ENCODE data around the gene FOXI1.

FOXI1 gene

DNA sequence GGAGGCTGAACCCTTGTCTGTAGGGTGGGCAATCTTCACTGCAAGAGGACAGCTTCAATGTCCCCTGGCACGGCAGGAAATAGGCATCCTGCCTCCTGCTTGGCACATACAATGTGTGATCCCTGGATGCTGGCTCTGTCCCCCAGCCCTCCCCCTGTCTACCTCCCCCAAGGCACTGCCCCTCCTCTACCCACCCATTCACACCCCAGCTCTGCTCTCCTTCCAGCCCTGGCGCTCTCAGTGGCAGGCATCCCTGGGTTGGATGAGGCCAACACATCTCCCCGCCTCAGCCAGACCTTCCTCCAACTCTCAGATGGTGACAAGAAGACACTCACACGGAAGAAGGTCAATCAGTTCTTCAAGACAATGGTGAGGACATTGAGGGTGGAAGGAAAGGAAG, 24.1 kb upstream of the FOXI1 start:
- H3K4me3 ChIP-seq (ENCODE audit: low read depth, low read length) = no peak overlapping the region
- no peaks in the 10 kb centered on the region for H3K36me3 ChIP-seq (ENCODE audit: control insufficient read depth in 2 of 2, insufficient read depth in 1 of 2, low read length in 2 of 2)
- no peaks in the 10 kb centered on the region for H3K4me1 ChIP-seq (ENCODE audit: control insufficient read depth, insufficient read depth, low read length)
- ChIA-PET CTCF (interaction anchor here (0.6 to 5.2 kb wide), 2 partner anchors 11 to 193 kb away, joined by 3 to 31 read pairs; no protein-coding TSS in a partner anchor), POLR2A (no interaction called here)
- H3K9me3 ChIP-seq (ENCODE audit: control insufficient read depth, insufficient read depth, low read depth, low read length) = no peaks in the 10 kb centered on the region
- TF ChIP-seq ZBTB48 (tag by site-specific recombination; IDR thresholded peaks at IDR 0.05) = no peak
- TF ChIP-seq, protein P1, sequence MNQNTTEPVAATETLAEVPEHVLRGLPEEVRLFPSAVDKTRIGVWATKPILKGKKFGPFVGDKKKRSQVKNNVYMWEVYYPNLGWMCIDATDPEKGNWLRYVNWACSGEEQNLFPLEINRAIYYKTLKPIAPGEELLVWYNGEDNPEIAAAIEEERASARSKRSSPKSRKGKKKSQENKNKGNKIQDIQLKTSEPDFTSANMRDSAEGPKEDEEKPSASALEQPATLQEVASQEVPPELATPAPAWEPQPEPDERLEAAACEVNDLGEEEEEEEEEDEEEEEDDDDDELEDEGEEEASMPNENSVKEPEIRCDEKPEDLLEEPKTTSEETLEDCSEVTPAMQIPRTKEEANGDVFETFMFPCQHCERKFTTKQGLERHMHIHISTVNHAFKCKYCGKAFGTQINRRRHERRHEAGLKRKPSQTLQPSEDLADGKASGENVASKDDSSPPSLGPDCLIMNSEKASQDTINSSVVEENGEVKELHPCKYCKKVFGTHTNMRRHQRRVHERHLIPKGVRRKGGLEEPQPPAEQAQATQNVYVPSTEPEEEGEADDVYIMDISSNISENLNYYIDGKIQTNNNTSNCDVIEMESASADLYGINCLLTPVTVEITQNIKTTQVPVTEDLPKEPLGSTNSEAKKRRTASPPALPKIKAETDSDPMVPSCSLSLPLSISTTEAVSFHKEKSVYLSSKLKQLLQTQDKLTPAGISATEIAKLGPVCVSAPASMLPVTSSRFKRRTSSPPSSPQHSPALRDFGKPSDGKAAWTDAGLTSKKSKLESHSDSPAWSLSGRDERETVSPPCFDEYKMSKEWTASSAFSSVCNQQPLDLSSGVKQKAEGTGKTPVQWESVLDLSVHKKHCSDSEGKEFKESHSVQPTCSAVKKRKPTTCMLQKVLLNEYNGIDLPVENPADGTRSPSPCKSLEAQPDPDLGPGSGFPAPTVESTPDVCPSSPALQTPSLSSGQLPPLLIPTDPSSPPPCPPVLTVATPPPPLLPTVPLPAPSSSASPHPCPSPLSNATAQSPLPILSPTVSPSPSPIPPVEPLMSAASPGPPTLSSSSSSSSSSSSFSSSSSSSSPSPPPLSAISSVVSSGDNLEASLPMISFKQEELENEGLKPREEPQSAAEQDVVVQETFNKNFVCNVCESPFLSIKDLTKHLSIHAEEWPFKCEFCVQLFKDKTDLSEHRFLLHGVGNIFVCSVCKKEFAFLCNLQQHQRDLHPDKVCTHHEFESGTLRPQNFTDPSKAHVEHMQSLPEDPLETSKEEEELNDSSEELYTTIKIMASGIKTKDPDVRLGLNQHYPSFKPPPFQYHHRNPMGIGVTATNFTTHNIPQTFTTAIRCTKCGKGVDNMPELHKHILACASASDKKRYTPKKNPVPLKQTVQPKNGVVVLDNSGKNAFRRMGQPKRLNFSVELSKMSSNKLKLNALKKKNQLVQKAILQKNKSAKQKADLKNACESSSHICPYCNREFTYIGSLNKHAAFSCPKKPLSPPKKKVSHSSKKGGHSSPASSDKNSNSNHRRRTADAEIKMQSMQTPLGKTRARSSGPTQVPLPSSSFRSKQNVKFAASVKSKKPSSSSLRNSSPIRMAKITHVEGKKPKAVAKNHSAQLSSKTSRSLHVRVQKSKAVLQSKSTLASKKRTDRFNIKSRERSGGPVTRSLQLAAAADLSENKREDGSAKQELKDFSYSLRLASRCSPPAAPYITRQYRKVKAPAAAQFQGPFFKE (tag by site-specific recombination; IDR thresholded peaks at IDR 0.05; ENCODE audit: borderline replicate concordance) = no peak
- TF ChIP-seq, protein P2, sequence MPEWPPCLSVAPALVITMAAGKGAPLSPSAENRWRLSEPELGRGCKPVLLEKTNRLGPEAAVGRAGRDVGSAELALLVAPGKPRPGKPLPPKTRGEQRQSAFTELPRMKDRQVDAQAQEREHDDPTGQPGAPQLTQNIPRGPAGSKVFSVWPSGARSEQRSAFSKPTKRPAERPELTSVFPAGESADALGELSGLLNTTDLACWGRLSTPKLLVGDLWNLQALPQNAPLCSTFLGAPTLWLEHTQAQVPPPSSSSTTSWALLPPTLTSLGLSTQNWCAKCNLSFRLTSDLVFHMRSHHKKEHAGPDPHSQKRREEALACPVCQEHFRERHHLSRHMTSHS (tag by site-specific recombination; IDR thresholded peaks at IDR 0.05) = no peak
- no peak for TF ChIP-seq ZNF768 (tag by site-specific recombination; IDR thresholded peaks at IDR 0.05)
- TF ChIP-seq ZNF658 (tag by site-specific recombination; IDR thresholded peaks at IDR 0.05) = no peak
- TF ChIP-seq, protein P3, sequence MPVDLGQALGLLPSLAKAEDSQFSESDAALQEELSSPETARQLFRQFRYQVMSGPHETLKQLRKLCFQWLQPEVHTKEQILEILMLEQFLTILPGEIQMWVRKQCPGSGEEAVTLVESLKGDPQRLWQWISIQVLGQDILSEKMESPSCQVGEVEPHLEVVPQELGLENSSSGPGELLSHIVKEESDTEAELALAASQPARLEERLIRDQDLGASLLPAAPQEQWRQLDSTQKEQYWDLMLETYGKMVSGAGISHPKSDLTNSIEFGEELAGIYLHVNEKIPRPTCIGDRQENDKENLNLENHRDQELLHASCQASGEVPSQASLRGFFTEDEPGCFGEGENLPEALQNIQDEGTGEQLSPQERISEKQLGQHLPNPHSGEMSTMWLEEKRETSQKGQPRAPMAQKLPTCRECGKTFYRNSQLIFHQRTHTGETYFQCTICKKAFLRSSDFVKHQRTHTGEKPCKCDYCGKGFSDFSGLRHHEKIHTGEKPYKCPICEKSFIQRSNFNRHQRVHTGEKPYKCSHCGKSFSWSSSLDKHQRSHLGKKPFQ (tag by site-specific recombination; IDR thresholded peaks at IDR 0.05) = no peak
- no peak for TF ChIP-seq ZBTB7A (tag by site-specific recombination; IDR thresholded peaks at IDR 0.05; ENCODE audit: low read depth)
- TF ChIP-seq ZNF560 (tag by site-specific recombination; IDR thresholded peaks at IDR 0.05; ENCODE audit: borderline replicate concordance) = no peak
- no peak for TF ChIP-seq ZNF791 (tag by site-specific recombination; IDR thresholded peaks at IDR 0.05)
- TF ChIP-seq, protein P4, sequence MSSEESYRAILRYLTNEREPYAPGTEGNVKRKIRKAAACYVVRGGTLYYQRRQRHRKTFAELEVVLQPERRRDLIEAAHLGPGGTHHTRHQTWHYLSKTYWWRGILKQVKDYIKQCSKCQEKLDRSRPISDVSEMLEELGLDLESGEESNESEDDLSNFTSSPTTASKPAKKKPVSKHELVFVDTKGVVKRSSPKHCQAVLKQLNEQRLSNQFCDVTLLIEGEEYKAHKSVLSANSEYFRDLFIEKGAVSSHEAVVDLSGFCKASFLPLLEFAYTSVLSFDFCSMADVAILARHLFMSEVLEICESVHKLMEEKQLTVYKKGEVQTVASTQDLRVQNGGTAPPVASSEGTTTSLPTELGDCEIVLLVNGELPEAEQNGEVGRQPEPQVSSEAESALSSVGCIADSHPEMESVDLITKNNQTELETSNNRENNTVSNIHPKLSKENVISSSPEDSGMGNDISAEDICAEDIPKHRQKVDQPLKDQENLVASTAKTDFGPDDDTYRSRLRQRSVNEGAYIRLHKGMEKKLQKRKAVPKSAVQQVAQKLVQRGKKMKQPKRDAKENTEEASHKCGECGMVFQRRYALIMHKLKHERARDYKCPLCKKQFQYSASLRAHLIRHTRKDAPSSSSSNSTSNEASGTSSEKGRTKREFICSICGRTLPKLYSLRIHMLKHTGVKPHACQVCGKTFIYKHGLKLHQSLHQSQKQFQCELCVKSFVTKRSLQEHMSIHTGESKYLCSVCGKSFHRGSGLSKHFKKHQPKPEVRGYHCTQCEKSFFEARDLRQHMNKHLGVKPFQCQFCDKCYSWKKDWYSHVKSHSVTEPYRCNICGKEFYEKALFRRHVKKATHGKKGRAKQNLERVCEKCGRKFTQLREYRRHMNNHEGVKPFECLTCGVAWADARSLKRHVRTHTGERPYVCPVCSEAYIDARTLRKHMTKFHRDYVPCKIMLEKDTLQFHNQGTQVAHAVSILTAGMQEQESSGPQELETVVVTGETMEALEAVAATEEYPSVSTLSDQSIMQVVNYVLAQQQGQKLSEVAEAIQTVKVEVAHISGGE (tag by site-specific recombination; conservative IDR thresholded peaks at IDR 0.05; ENCODE audit: low read depth) = no peak
- TF ChIP-seq ZBTB21 (tag by site-specific recombination; IDR thresholded peaks at IDR 0.05) = no peak
- TF ChIP-seq, protein P5, sequence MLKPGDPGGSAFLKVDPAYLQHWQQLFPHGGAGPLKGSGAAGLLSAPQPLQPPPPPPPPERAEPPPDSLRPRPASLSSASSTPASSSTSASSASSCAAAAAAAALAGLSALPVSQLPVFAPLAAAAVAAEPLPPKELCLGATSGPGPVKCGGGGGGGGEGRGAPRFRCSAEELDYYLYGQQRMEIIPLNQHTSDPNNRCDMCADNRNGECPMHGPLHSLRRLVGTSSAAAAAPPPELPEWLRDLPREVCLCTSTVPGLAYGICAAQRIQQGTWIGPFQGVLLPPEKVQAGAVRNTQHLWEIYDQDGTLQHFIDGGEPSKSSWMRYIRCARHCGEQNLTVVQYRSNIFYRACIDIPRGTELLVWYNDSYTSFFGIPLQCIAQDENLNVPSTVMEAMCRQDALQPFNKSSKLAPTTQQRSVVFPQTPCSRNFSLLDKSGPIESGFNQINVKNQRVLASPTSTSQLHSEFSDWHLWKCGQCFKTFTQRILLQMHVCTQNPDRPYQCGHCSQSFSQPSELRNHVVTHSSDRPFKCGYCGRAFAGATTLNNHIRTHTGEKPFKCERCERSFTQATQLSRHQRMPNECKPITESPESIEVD (tag by site-specific recombination; IDR thresholded peaks at IDR 0.05) = no peak
- TF ChIP-seq, protein P6, sequence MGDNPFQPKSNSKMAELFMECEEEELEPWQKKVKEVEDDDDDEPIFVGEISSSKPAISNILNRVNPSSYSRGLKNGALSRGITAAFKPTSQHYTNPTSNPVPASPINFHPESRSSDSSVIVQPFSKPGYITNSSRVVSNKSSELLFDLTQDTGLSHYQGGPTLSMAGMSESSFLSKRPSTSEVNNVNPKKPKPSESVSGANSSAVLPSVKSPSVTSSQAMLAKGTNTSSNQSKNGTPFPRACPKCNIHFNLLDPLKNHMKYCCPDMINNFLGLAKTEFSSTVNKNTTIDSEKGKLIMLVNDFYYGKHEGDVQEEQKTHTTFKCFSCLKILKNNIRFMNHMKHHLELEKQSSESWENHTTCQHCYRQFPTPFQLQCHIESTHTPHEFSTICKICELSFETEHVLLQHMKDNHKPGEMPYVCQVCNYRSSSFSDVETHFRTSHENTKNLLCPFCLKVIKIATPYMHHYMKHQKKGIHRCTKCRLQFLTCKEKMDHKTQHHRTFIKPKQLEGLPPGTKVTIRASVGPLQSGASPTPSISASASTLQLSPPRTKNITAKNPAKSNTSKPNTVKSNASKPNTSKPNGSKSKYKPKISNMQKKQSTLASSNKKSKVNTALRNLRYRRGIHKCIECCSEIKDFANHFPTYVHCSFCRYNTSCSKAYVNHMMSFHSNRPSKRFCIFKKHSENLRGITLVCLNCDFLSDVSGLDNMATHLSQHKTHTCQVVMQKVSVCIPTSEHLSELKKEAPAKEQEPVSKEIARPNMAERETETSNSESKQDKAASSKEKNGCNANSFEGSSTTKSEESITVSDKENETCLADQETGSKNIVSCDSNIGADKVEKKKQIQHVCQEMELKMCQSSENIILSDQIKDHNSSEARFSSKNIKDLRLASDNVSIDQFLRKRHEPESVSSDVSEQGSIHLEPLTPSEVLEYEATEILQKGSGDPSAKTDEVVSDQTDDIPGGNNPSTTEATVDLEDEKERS (tag by site-specific recombination; IDR thresholded peaks at IDR 0.05) = no peak
- H3K27ac ChIP-seq (ENCODE audit: extremely low read depth, low read depth, low read length) = no peak overlapping the region

Measured in HEK293 (cell line).